ENCODE results near the gene AFF3. TPM values are rescaled to one million over a fixed set of nuclear protein-coding genes. Genes with fewer than 3 reads are reported as not detected.
A peak's percentile ranks its signal among the peaks of the same experiment; 100 is the strongest.

The AFF3 gene
- total and polyA plus RNA-seq, 2 of the 8 experiments (the other 6 are each of a cell fraction or from before 2014, with no cell fraction given) = 0.27 to 3.0 TPM

GRCh38 chr2:99747842-99748241, 394.5 kb downstream of the AFF3 start:
- no peak for DNase-seq (ENCODE audit: low read depth in 1 of 2, low spot score in 2 of 2)
- no peak overlapping the region; the same call in 1 of the 2 replicates for H2AFZ ChIP-seq (ENCODE audit: low read length)
- no peak overlapping the region for H2AK5ac ChIP-seq (ENCODE audit: low read depth, low read length)
- no peaks in the 10 kb centered on the region for H3K27me3 ChIP-seq (replicated peaks in 1 of 4; ENCODE audit: control insufficient read depth in 3 of 4, extremely low read depth in 1 of 4, insufficient read depth in 3 of 4, low read length in 3 of 4)
- H2BK15ac ChIP-seq (ENCODE audit: low read length) = no peak overlapping the region
- no peak for FAIRE-seq
- H3K9ac ChIP-seq (replicated peaks in 1 of 4; ENCODE audit: extremely low read depth in 1 of 4, low read depth in 3 of 4, low read length in 3 of 4) = no peak overlapping the region
- H3K18ac ChIP-seq (ENCODE audit: extremely low read depth, low read length) = no peak overlapping the region
- no peak overlapping the region for H2BK5ac ChIP-seq (ENCODE audit: low read depth, low read length)
- no peak overlapping the region for H3K4me3 ChIP-seq (ENCODE audit: extremely low read depth in 1 of 4, insufficient read depth in 2 of 4, low read depth in 3 of 4, low read length in 4 of 4)
- H3K56ac ChIP-seq (replicated peaks; ENCODE audit: insufficient read length, low read depth, low read length) = no peak overlapping the region
- no peak overlapping the region for H4K5ac ChIP-seq (ENCODE audit: insufficient read length, low read depth, low read length)
- POLR2A ChIA-PET (ENCODE audit: partially characterized antibody) = no interaction called here
- no peak overlapping the region; the same call in 1 of the 2 replicates for H2BK12ac ChIP-seq (ENCODE audit: low read depth, low read length)
- H3K4me2 ChIP-seq (ENCODE audit: insufficient read depth in 1 of 2, low read depth in 2 of 2, low read length in 2 of 2) = peak overlapping the region; percentile 38 to 41; a peak in 2 of 4 replicates
- H3K79me2 ChIP-seq (ENCODE audit: control insufficient read depth in 1 of 2, insufficient read depth in 2 of 2, low read length in 2 of 2) = no peaks in the 10 kb centered on the region
- TF ChIP-seq TBP (IDR thresholded peaks at IDR 0.05; ENCODE audit: low read depth, low read length) = no peak
- TF ChIP-seq BCL11A (IDR thresholded peaks at IDR 0.05; ENCODE audit: low read depth in 2 of 2, low read length in 2 of 2) = no peak
- TF ChIP-seq SP2 (IDR thresholded peaks at IDR 0.05; ENCODE audit: low read length) = no peak
- no peak for TF ChIP-seq CEBPB (IDR thresholded peaks at IDR 0.05; ENCODE audit: low read depth, low read length)
- TF ChIP-seq GTF2F1 (IDR thresholded peaks at IDR 0.05; ENCODE audit: borderline replicate concordance, low read depth, low read length) = no peak
- no peak for TF ChIP-seq EGR1 (IDR thresholded peaks at IDR 0.05; ENCODE audit: borderline replicate concordance, low read depth, low read length)
- TF ChIP-seq RXRA (IDR thresholded peaks at IDR 0.05; ENCODE audit: insufficient read depth, low read depth, low read length) = no peak
- no peak for TF ChIP-seq RFX5 (IDR thresholded peaks at IDR 0.05; ENCODE audit: borderline replicate concordance, low read depth, low read length)
- H4K20me1 ChIP-seq (replicated peaks in 1 of 2; ENCODE audit: control insufficient read depth in 1 of 2, insufficient read depth in 2 of 2, low read length in 2 of 2) = no peaks in the 10 kb centered on the region
- H3K9me3 ChIP-seq (ENCODE audit: insufficient read depth in 2 of 2, low read depth in 1 of 2, low read length in 1 of 2) = no peaks in the 10 kb centered on the region
- 83% methylated on average over 3 of the region's 3 CpGs; no CpG with 5 or more reads in 1 of the 2 experiments for WGBS, 2 experiments (ENCODE audit: extremely low coverage in 1 of 2, insufficient coverage in 1 of 2, insufficient read length in 1 of 2, insufficient replicate concordance in 2 of 2, low coverage in 1 of 2, low lambda C conversion rate in 2 of 2, missing lambda C conversion rate in 1 of 2)
- H3K79me1 ChIP-seq (ENCODE audit: low read depth, low read length) = no peaks in the 10 kb centered on the region
- H3K4me1 ChIP-seq (replicated peaks in 1 of 4; ENCODE audit: control insufficient read depth in 3 of 4, insufficient read depth in 4 of 4, low read length in 3 of 4) = peaks cover 2 to 6% (median 4%) of the 10 kb centered on the region in 4 experiments; a peak in 3 of 7 replicates
- CTCF ChIA-PET (ENCODE audit: partially characterized antibody) = interaction anchor here (1.0 to 1.9 kb wide), 3 partner anchors 9 to 188 kb away, joined by 3 to 4 read pairs (median 4); no protein-coding TSS in a partner anchor
- no peaks in the 10 kb centered on the region for H3K23me2 ChIP-seq (ENCODE audit: low read depth, low read length)
- no peak overlapping the region for H3K23ac ChIP-seq (ENCODE audit: insufficient read length)
- no peak overlapping the region for H3K4ac ChIP-seq (replicated peaks; ENCODE audit: insufficient read length, low read depth, low read length)
- no peak overlapping the region for H4K8ac ChIP-seq (ENCODE audit: extremely low read depth, insufficient read depth, low read length)
- no peak overlapping the region for H2BK20ac ChIP-seq (ENCODE audit: low read length)
- no peak overlapping the region for H3K14ac ChIP-seq (ENCODE audit: insufficient read length)
- H2BK120ac ChIP-seq (replicated peaks; ENCODE audit: low read depth, low read length) = no peak overlapping the region
- no peak overlapping the region for H4K91ac ChIP-seq (replicated peaks; ENCODE audit: insufficient read length, low read length)
- H3K27ac ChIP-seq (ENCODE audit: low read depth, low read length) = no peak overlapping the region
- H3K36me3 ChIP-seq (ENCODE audit: control insufficient read depth in 2 of 4, insufficient read depth in 4 of 4, low read length in 3 of 4) = no peaks in the 10 kb centered on the region
